Measurements from ENCODE around the gene NTSR1.

The NTSR1 gene

GRCh38 chr20:62772619-62772989, 64.0 kb downstream of the NTSR1 start:
- DNase-seq (ENCODE audit: low spot score): no peak

GRCh38 chr20:62772990-62773844, 64.6 kb downstream of the NTSR1 start:
- no peak for DNase-seq (ENCODE audit: low spot score)

GRCh38 chr20:62773845-62774714, 65.4 kb downstream of the NTSR1 start:
- no peak for DNase-seq (ENCODE audit: low spot score)

- DNase-seq (ENCODE audit: low spot score): no peak
Observed at GRCh38 chr20:62774762-62775161, 66.1 kb downstream of the NTSR1 start.

- no peak for DNase-seq (ENCODE audit: low spot score)
Observed at GRCh38 chr20:62775206-62775605, 66.6 kb downstream of the NTSR1 start.

GRCh38 chr20:62776035-62776691, 67.5 kb downstream of the NTSR1 start:
- DNase-seq (ENCODE audit: low spot score): no peak

- peak; percentile 40 for DNase-seq (ENCODE audit: low spot score)
Observed at GRCh38 chr20:62776692-62777527, 68.3 kb downstream of the NTSR1 start.

- no peak for DNase-seq (ENCODE audit: low spot score)
Observed at GRCh38 chr20:62777528-62777830, 68.8 kb downstream of the NTSR1 start.

GRCh38 chr20:62778058-62778457, 69.4 kb downstream of the NTSR1 start:
- DNase-seq (ENCODE audit: low spot score): no peak

- DNase-seq (ENCODE audit: low spot score): no peak
Observed at GRCh38 chr20:62778601-62779416, 70.2 kb downstream of the NTSR1 start.

GRCh38 chr20:62779417-62779685, 70.7 kb downstream of the NTSR1 start:
- no peak for DNase-seq (ENCODE audit: low spot score)

GRCh38 chr20:62780204-62780603, 71.6 kb downstream of the NTSR1 start:
- no peak for DNase-seq (ENCODE audit: low spot score)

GRCh38 chr20:62780696-62781095, 72.1 kb downstream of the NTSR1 start:
- no peak for DNase-seq (ENCODE audit: low spot score)

- DNase-seq (ENCODE audit: low spot score): no peak
Observed at GRCh38 chr20:62782149-62782892, 73.7 kb downstream of the NTSR1 start.

- DNase-seq (ENCODE audit: low spot score): no peak
Observed at GRCh38 chr20:62782893-62783278, 74.2 kb downstream of the NTSR1 start.

- no peak for DNase-seq (ENCODE audit: low spot score)
Observed at GRCh38 chr20:62784497-62784896, 75.9 kb downstream of the NTSR1 start.

GRCh38 chr20:62785393-62785792, 76.8 kb downstream of the NTSR1 start:
- no peak for DNase-seq (ENCODE audit: low spot score)

GRCh38 chr20:62786157-62786556, 77.5 kb downstream of the NTSR1 start:
- no peak for DNase-seq (ENCODE audit: low spot score)

- no peak for DNase-seq (ENCODE audit: low spot score)
Observed at GRCh38 chr20:62787321-62787720, 78.7 kb downstream of the NTSR1 start.

- DNase-seq (ENCODE audit: low spot score): no peak
Observed at GRCh38 chr20:62787866-62788265, 79.2 kb downstream of the NTSR1 start.

GRCh38 chr20:62788607-62789006, 80.0 kb downstream of the NTSR1 start:
- DNase-seq (ENCODE audit: low spot score): no peak

Measured in NAMALWA (cell line).